HG03354 (cell line): Measurements from ENCODE around the gene TMC3.
"Not testable (repeated sequence)": the region's sequence is repeated elsewhere in the genome, so short reads cannot be mapped to it uniquely, and the experiment has no call there.

Experiments used
- ATAC-seq: cut with Tn5 transposase; IDR thresholded peaks from one replicate; pipeline ENCODE4 v1.9.1; 2021; ENCODE audit warnings: mild to moderate bottlenecking; ENCODE audit not compliant: unreplicated experiment, poor library complexity, severe bottlenecking

Gene TMC3

GRCh38 chr15:81373775-81374395, at the start of gene TMC3:
TMC3 (minus strand) TSS chr15:81374213; CDS start chr15:81374077, 136 bp downstream.
- no peak for ATAC-seq

- ATAC-seq: no peak
These were observed 47.4 kb upstream of the TMC3 start for GRCh38 chr15:81421461-81421860.

- no peak for ATAC-seq
These were observed 45.4 kb upstream of the TMC3 start for GRCh38 chr15:81419332-81419943.

- ATAC-seq: no peak
These were observed 44.9 kb upstream of the TMC3 start for GRCh38 chr15:81418891-81419290.

- ATAC-seq: no peak
These were observed 44.4 kb upstream of the TMC3 start for GRCh38 chr15:81418444-81418843.

GRCh38 chr15:81414274-81414968, 40.4 kb upstream of the TMC3 start:
- not testable (repeated sequence) for ATAC-seq

GRCh38 chr15:81413851-81414250, 39.8 kb upstream of the TMC3 start:
- no peak for ATAC-seq

- ATAC-seq: no peak
These were observed 38.1 kb upstream of the TMC3 start for GRCh38 chr15:81411969-81412633.

GRCh38 chr15:81411051-81411450, 37.0 kb upstream of the TMC3 start:
- no peak for ATAC-seq

GRCh38 chr15:81410318-81410753, 36.3 kb upstream of the TMC3 start:
- no peak for ATAC-seq

GRCh38 chr15:81407718-81408117, 33.7 kb upstream of the TMC3 start:
- ATAC-seq: no peak

- no peak for ATAC-seq
These were observed 33.2 kb upstream of the TMC3 start for GRCh38 chr15:81407176-81407575.

- no peak for ATAC-seq
These were observed 26.7 kb upstream of the TMC3 start for GRCh38 chr15:81400640-81401236.

- ATAC-seq: no peak
These were observed 25.0 kb upstream of the TMC3 start for GRCh38 chr15:81398910-81399551.

- ATAC-seq: no peak
These were observed 24.4 kb upstream of the TMC3 start for GRCh38 chr15:81398456-81398855.

GRCh38 chr15:81394603-81395002, 20.6 kb upstream of the TMC3 start:
- no peak for ATAC-seq

GRCh38 chr15:81391657-81392056, 17.6 kb upstream of the TMC3 start:
- no peak for ATAC-seq

- ATAC-seq: no peak
These were observed 14.4 kb upstream of the TMC3 start for GRCh38 chr15:81388436-81388770.

GRCh38 chr15:81387621-81388435, 13.8 kb upstream of the TMC3 start:
- no peak for ATAC-seq
